ENCODE results near the gene KCMF1. TPM values are rescaled to one million over a fixed set of nuclear protein-coding genes. Genes with fewer than 3 reads are reported as not detected.

The KCMF1 gene
- total RNA-seq, 2 donors from 2014 or later: 77.3 to 108 TPM

DNA sequence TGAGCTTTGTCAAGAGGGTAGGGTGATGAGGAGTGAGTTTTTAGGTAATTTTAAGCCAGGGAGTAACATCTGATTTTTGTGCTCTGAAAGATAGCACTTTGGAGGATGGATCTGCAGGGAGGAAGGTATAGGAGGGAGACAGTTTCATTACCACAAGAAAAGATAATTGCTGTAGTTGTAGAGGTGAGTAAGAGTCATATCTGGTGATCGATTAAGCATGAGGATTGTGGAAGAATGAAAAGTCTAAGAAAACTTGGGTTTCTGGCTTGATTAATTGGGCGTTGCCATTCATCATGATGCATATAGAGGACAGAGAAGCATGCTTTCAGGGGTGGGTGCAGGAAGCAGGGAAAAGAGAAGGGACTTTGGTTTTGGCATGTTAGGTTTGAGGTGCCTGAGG lies 18.5 kb downstream of the KCMF1 start:
- peak; percentile 55 for ATAC-seq (replicated peaks)

DNA sequence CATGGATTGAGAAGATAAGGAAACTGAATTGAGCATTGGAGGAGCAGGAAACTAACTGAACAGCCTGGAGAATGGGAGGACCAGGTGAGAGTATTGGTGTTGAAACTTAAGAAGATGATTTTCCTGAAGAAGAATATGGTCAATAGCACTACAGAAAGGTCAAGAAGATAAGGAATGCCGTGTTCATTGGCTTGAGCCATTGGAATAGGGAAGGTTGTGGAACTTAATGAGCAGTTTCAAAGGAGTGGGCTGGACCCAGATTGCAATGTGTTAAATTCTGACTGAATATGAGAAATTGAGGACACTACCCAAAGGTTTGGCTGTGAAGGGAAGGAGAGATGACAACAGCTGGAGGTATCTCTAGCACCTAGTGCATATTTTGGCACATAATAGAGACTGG lies 19.0 kb downstream of the KCMF1 start:
- H3K27ac Mint-ChIP-seq: no peak overlapping the region
- no peaks in the 10 kb centered on the region for H3K9me3 Mint-ChIP-seq
- H3K4me3 Mint-ChIP-seq: no peak overlapping the region
- peaks cover 25% of the 10 kb centered on the region for H3K4me1 Mint-ChIP-seq
- peak; percentile 28 for ATAC-seq (replicated peaks)
- H3K36me3 Mint-ChIP-seq (ENCODE audit: low read depth): peaks cover 9% of the 10 kb centered on the region
- H3K27me3 Mint-ChIP-seq: no peaks in the 10 kb centered on the region

More for the DNA sequence above, 18.5 kb downstream of the KCMF1 start:
- Mint-ChIP-seq H3K27ac (no peak overlapping the region), H3K27me3 (no peaks in the 10 kb centered on the region), H3K4me1 (peaks cover 27% of the 10 kb centered on the region), H3K9me3 (no peaks in the 10 kb centered on the region), H3K36me3 (ENCODE audit: low read depth) (peaks cover 8% of the 10 kb centered on the region), H3K4me3 (no peak overlapping the region)

- Mint-ChIP-seq H3K9me3 (no peaks in the 10 kb centered on the region), H3K27me3 (no peaks in the 10 kb centered on the region), H3K36me3 (ENCODE audit: low read depth) (peaks cover 22% of the 10 kb centered on the region), H3K4me3 (no peak overlapping the region), H3K27ac (no peak overlapping the region), H3K4me1 (peaks cover 20% of the 10 kb centered on the region)
- peak; percentile 71 for ATAC-seq (replicated peaks)
These were observed 20.6 kb downstream of the KCMF1 start for GRCh38 chr2:84991404-84992160.

- H3K4me1 Mint-ChIP-seq: peaks cover 18% of the 10 kb centered on the region
These were observed 24.9 kb downstream of the KCMF1 start for GRCh38 chr2:84995826-84996225.

DNA sequence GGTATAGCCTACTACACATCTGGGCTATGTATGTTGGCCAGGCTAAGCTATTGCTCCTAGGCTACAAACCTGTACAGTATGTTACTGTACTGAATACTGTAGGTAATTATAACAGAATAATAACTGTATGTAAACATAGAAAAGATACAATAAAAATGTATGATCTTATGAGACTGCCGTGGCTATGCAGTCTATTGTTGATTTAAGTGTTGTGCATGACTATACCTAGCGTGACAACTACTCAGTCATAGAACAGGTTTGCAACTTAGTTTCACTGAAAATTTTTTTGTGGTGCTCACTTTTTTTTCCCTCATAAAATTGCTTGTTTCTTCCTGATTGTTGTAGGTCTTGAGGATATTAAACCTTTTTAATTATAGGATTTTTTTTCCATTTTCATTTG lies 25.9 kb downstream of the KCMF1 start:
- peaks cover 18% of the 10 kb centered on the region for H3K4me1 Mint-ChIP-seq
- H3K27ac Mint-ChIP-seq: peak overlapping the region; percentile 89
- ATAC-seq (replicated peaks): no peak
- no peaks in the 10 kb centered on the region for H3K9me3 Mint-ChIP-seq
- peak overlapping the region; percentile 61 for H3K4me3 Mint-ChIP-seq
- H3K27me3 Mint-ChIP-seq: no peaks in the 10 kb centered on the region
- peaks cover 45% of the 10 kb centered on the region for H3K36me3 Mint-ChIP-seq (ENCODE audit: low read depth)

More at GRCh38 chr2:84995826-84996225, 24.9 kb downstream of the KCMF1 start:
- H3K27me3 Mint-ChIP-seq: no peaks in the 10 kb centered on the region
- H3K27ac Mint-ChIP-seq: peak overlapping the region; percentile 89
- peak; percentile 56 for ATAC-seq (replicated peaks)
- H3K36me3 Mint-ChIP-seq (ENCODE audit: low read depth): peaks cover 38% of the 10 kb centered on the region
- H3K4me3 Mint-ChIP-seq: peak overlapping the region; percentile 61
- H3K9me3 Mint-ChIP-seq: no peaks in the 10 kb centered on the region

GRCh38 chr2:84999553-84999955 lies 28.6 kb downstream of the KCMF1 start:
- Mint-ChIP-seq H3K27ac (peak overlapping the region; percentile 93), H3K4me1 (peaks cover 24% of the 10 kb centered on the region), H3K27me3 (no peaks in the 10 kb centered on the region), H3K4me3 (peak overlapping the region; percentile 73), H3K9me3 (no peaks in the 10 kb centered on the region), H3K36me3 (ENCODE audit: low read depth) (peaks cover 53% of the 10 kb centered on the region)
- peak; percentile 28 for ATAC-seq (replicated peaks)

GRCh38 chr2:85001595-85001994 lies 30.6 kb downstream of the KCMF1 start:
- peak overlapping the region; percentile 73 for H3K4me3 Mint-ChIP-seq
- H3K9me3 Mint-ChIP-seq: no peaks in the 10 kb centered on the region
- peak; percentile 18 for ATAC-seq (replicated peaks)

DNA sequence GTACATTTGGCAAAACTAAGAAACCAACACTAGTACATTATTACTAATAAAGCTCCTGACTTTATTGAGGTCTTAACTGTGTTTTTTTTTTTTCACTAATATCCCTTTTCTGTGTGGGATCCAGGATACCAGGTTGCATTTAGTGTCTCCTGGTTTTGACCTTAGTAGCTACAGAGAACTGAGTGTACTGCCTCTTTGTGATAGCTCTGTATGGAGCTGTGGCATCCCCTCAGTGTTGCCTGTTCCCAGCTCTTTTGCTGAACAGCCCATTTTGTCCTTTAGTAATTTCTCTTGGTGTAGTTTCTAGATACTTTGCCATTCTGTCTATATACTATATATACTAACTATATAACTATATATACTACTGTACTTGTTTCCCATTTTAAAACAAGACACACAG lies 31.6 kb downstream of the KCMF1 start:
- Mint-ChIP-seq H3K27ac (peak overlapping the region; percentile 93), H3K27me3 (no peaks in the 10 kb centered on the region), H3K4me1 (peaks cover 32% of the 10 kb centered on the region), H3K4me3 (peak overlapping the region; percentile 14), H3K36me3 (ENCODE audit: low read depth) (peaks cover 51% of the 10 kb centered on the region), H3K9me3 (no peaks in the 10 kb centered on the region)
- ATAC-seq (replicated peaks): no peak

More at GRCh38 chr2:85001595-85001994, 30.6 kb downstream of the KCMF1 start:
- Mint-ChIP-seq H3K4me1 (peaks cover 25% of the 10 kb centered on the region), H3K36me3 (ENCODE audit: low read depth) (peaks cover 51% of the 10 kb centered on the region), H3K27ac (peak overlapping the region; percentile 93), H3K27me3 (no peaks in the 10 kb centered on the region)

- Mint-ChIP-seq H3K27ac (peak overlapping the region; percentile 82), H3K9me3 (peaks cover 4% of the 10 kb centered on the region), H3K27me3 (no peaks in the 10 kb centered on the region), H3K4me1 (peaks cover 58% of the 10 kb centered on the region), H3K4me3 (peak overlapping the region; percentile 63), H3K36me3 (ENCODE audit: low read depth) (peaks cover 74% of the 10 kb centered on the region)
- no peak for ATAC-seq (replicated peaks)
These were observed 37.3 kb downstream of the KCMF1 start for GRCh38 chr2:85008252-85008651.

DNA sequence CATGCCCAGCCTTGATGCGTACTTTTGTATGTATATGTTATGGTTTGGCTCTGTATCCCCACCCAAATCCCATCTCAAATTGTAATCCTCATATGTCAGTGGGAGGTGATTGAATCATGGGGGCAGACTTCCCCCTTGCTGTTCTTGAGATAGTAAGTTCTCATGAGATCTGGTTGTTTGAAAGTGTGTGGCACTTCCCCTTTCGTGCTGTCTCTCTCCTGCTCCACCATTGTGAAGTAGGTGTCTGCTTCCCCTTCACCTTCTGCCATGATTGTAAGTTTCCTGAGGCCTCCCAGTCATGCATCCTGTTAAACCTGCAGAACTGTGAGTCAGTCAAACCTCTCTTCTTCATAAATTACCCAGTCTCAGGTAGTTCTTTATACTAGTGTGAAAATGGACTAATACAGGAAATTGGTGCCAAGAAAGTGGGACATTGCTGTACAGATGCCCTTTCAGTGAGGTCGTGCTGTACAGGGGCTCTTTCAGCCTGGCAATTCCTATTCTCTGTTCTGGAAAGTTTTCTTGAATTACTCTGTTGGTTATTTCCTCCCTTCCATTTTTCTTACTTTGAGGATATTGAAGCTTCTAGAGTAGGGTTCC lies 38.2 kb downstream of the KCMF1 start:
- peak overlapping the region; percentile 63 for H3K4me3 Mint-ChIP-seq
- peak; percentile 53 for ATAC-seq (replicated peaks)
- H3K9me3 Mint-ChIP-seq: peaks cover 4% of the 10 kb centered on the region
- peak overlapping the region; percentile 82 for H3K27ac Mint-ChIP-seq
- no peaks in the 10 kb centered on the region for H3K27me3 Mint-ChIP-seq
- peaks cover 71% of the 10 kb centered on the region for H3K36me3 Mint-ChIP-seq (ENCODE audit: low read depth)
- H3K4me1 Mint-ChIP-seq: peaks cover 54% of the 10 kb centered on the region

- Mint-ChIP-seq H3K9me3 (peaks cover 4% of the 10 kb centered on the region), H3K27ac (peak overlapping the region; percentile 92), H3K4me3 (peak overlapping the region; percentile 76), H3K36me3 (ENCODE audit: low read depth) (peaks cover 72% of the 10 kb centered on the region), H3K27me3 (no peaks in the 10 kb centered on the region), H3K4me1 (peaks cover 65% of the 10 kb centered on the region)
- no peak for ATAC-seq (replicated peaks)
These were observed 39.4 kb downstream of the KCMF1 start for GRCh38 chr2:85010404-85010803.

GRCh38 chr2:85011098-85011497 lies 40.1 kb downstream of the KCMF1 start:
- peaks cover 62% of the 10 kb centered on the region for H3K4me1 Mint-ChIP-seq
- peaks cover 72% of the 10 kb centered on the region for H3K36me3 Mint-ChIP-seq (ENCODE audit: low read depth)
- peak; percentile 77 for ATAC-seq (replicated peaks)
- H3K27me3 Mint-ChIP-seq: no peaks in the 10 kb centered on the region
- peak overlapping the region; percentile 92 for H3K27ac Mint-ChIP-seq
- H3K9me3 Mint-ChIP-seq: peaks cover 4% of the 10 kb centered on the region
- peak overlapping the region; percentile 76 for H3K4me3 Mint-ChIP-seq

DNA sequence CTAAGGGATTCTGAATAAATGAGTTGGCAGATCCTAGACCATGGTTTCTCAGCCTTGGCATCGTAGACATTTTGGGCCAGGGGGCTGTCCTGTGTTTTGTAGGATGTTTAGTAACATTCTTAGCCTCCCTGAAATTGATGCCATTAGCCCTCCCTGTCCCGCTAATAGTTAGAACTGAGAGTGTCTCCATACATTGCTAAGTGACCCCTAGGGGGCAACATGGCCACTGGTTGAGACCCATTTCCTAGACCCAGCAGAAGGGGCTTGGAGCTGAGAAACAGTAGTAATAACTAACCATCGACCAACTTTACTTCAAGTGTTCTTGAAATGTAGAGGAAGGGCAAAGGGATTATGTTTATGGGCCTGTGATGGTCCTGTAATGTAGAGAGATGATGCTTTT lies 40.8 kb downstream of the KCMF1 start:
- no peak for ATAC-seq (replicated peaks)
- Mint-ChIP-seq H3K4me1 (peaks cover 61% of the 10 kb centered on the region), H3K27me3 (no peaks in the 10 kb centered on the region), H3K4me3 (peak overlapping the region; percentile 76), H3K27ac (peak overlapping the region; percentile 92), H3K36me3 (ENCODE audit: low read depth) (peaks cover 71% of the 10 kb centered on the region), H3K9me3 (peaks cover 4% of the 10 kb centered on the region)

GRCh38 chr2:85012431-85012830 lies 41.5 kb downstream of the KCMF1 start:
- Mint-ChIP-seq H3K4me1 (peaks cover 54% of the 10 kb centered on the region), H3K27ac (peak overlapping the region; percentile 92), H3K9me3 (peaks cover 4% of the 10 kb centered on the region), H3K27me3 (no peaks in the 10 kb centered on the region), H3K36me3 (ENCODE audit: low read depth) (peaks cover 64% of the 10 kb centered on the region), H3K4me3 (peak overlapping the region; percentile 32)
- ATAC-seq (replicated peaks): no peak

GRCh38 chr2:85012855-85013254 lies 41.9 kb downstream of the KCMF1 start:
- H3K27ac Mint-ChIP-seq: peak overlapping the region; percentile 92
- H3K9me3 Mint-ChIP-seq: peaks cover 4% of the 10 kb centered on the region
- H3K27me3 Mint-ChIP-seq: no peaks in the 10 kb centered on the region
- H3K4me3 Mint-ChIP-seq: peak overlapping the region; percentile 32
- H3K36me3 Mint-ChIP-seq (ENCODE audit: low read depth): peaks cover 60% of the 10 kb centered on the region
- H3K4me1 Mint-ChIP-seq: peaks cover 54% of the 10 kb centered on the region
- ATAC-seq (replicated peaks): peak; percentile 40

Measured in activated T-helper 17 cell treated with anti-CD3 and anti-CD28 coated beads, Interleukin-2, amount 50 U/mL, for 72 hours (primary cell).